HepG2 (cell line): ENCODE measurements around the gene SIK3. TPM values are rescaled to one million over a fixed set of nuclear protein-coding genes. Genes with fewer than 3 reads are reported as not detected.
A peak's percentile ranks its signal among the peaks of the same experiment; 100 is the strongest.

ENCODE experiments used
- ATRX ChIP-seq: sonication (generic); formaldehyde crosslinking; IDR thresholded peaks from 2 replicates; pipeline ENCODE4 v1.4.0; 2020; ENCODE audit warnings: missing genetic modification reagents, borderline replicate concordance
- CENPT ChIP-seq: sonication (generic); formaldehyde crosslinking; IDR thresholded peaks from 2 replicates; pipeline ENCODE4 v1.8.0; 2022; ENCODE audit warnings: low read depth, mild to moderate bottlenecking, moderate library complexity, missing genetic modification reagents
- GRHL1 ChIP-seq: sonication (generic); formaldehyde crosslinking; conservative IDR thresholded peaks from 2 replicates; pipeline ENCODE4 v1.8.0; 2022; ENCODE audit warnings: missing genetic modification reagents
- KLF11 ChIP-seq: IDR thresholded peaks from 2 replicates; pipeline ENCODE4 v1.6.1; 2016; ENCODE audit warnings: missing compliant biosample characterization
- KMT2A ChIP-seq: sonication (generic); formaldehyde crosslinking; IDR thresholded peaks from 2 replicates; pipeline ENCODE4 v1.4.0; 2020; ENCODE audit warnings: missing genetic modification reagents
- MTF1 ChIP-seq: sonication (generic); formaldehyde crosslinking; IDR thresholded peaks from 2 replicates; pipeline ENCODE4 v1.5.0; 2020; ENCODE audit warnings: missing genetic modification reagents
- MXI1 ChIP-seq: IDR thresholded peaks from 3 replicates; pipeline ENCODE4 v1.6.1; 2012; ENCODE audit warnings: low read depth, low read length, inconsistent platforms, borderline replicate concordance
- MYNN ChIP-seq: sonication (generic); formaldehyde crosslinking; IDR thresholded peaks from 2 replicates; pipeline ENCODE4 v1.4.0; 2020; ENCODE audit warnings: mild to moderate bottlenecking, low read depth, missing genetic modification reagents
- PHB2 ChIP-seq: fragments of 450-650 bp; IDR thresholded peaks from 2 replicates; pipeline ENCODE4 v1.6.1; 2018; ENCODE audit not compliant: partially characterized antibody
- PLSCR1 ChIP-seq: sonication (generic); formaldehyde crosslinking; IDR thresholded peaks from 2 replicates; pipeline ENCODE4 v1.5.0; 2020; ENCODE audit warnings: missing genetic modification reagents, mild to moderate bottlenecking, borderline replicate concordance
- TBX3 ChIP-seq: fragments of 450-650 bp; IDR thresholded peaks from 2 replicates; pipeline ENCODE4 v1.6.1; 2017; ENCODE audit warnings: antibody characterized with exemption, mild to moderate bottlenecking, inconsistent platforms, borderline replicate concordance
- ZFYVE20 ChIP-seq: sonication (generic); formaldehyde crosslinking; IDR thresholded peaks from 2 replicates; pipeline ENCODE4 v1.8.0; 2023; ENCODE audit warnings: low read depth, mild to moderate bottlenecking, moderate library complexity, missing genetic modification reagents, borderline replicate concordance
- ZMYM4 ChIP-seq: sonication (generic); formaldehyde crosslinking; IDR thresholded peaks from 2 replicates; pipeline ENCODE4 v1.8.1; 2023; ENCODE audit warnings: mild to moderate bottlenecking, missing genetic modification reagents
- ZNF138 ChIP-seq: sonication (generic); formaldehyde crosslinking; IDR thresholded peaks from 2 replicates; pipeline ENCODE4 v1.5.0; 2020; ENCODE audit warnings: mild to moderate bottlenecking, low read depth, missing genetic modification reagents
- ZNF260 ChIP-seq: sonication (generic); formaldehyde crosslinking; IDR thresholded peaks from 2 replicates; pipeline ENCODE4 v1.4.0; 2020; ENCODE audit warnings: missing genetic modification reagents, low read depth, mild to moderate bottlenecking, borderline replicate concordance
- ZNF280D ChIP-seq: sonication (generic); formaldehyde crosslinking; IDR thresholded peaks from 2 replicates; pipeline ENCODE4 v1.5.1; 2020; ENCODE audit warnings: mild to moderate bottlenecking, missing genetic modification reagents
- ZNF44 ChIP-seq: sonication (generic); formaldehyde crosslinking; IDR thresholded peaks from 2 replicates; pipeline ENCODE4 v1.5.1; 2020; ENCODE audit warnings: mild to moderate bottlenecking, missing genetic modification reagents
- polyA plus RNA-seq, 8 experiments: library from polyadenylated mRNA; depleted of rRNA in 3 of 8; stranded (reverse) in 7 of 8; unstranded in 1 of 8; fragments of >200 nt; fragmentation: Illumina TruSeq in 4 of 8; extraction: Trizol in 4 of 8; gene quantifications; 2 replicates each; pipeline versions ENCODE4 v1.2.1 to v1.2.3, GENCODE V29; 2011 to 2016; ENCODE audit warnings: low read depth in 4 of 8, missing spikeins in 1 of 8, mixed read lengths in 1 of 8; ENCODE audit not compliant: insufficient read depth in 1 of 8
- total RNA-seq, 5 experiments: library from RNA; depleted of rRNA; stranded (reverse); fragments of >200 nt; fragmentation: Illumina TruSeq; extraction: Trizol; gene quantifications; 2 replicates each; pipeline ENCODE4 v1.2.3, GENCODE V29; 2016; ENCODE audit warnings: low read depth in 1 of 5
- TF ChIP-seq, protein P1 (sequence below): sonication (generic); formaldehyde crosslinking; IDR thresholded peaks from 2 replicates; pipeline ENCODE4 v1.8.1; 2022; ENCODE audit warnings: mild to moderate bottlenecking, missing genetic modification reagents
- TF ChIP-seq, protein P2 (sequence below): sonication (generic); formaldehyde crosslinking; IDR thresholded peaks from 2 replicates; pipeline ENCODE4 v1.8.1; 2023; ENCODE audit warnings: missing genetic modification reagents, inconsistent platforms, borderline replicate concordance

SIK3 gene
- total and polyA plus RNA-seq, 2 of the 13 experiments (the other 11 are each of a cell fraction or from before 2014, with no cell fraction given): 5.7 to 9.8 TPM

DNA sequence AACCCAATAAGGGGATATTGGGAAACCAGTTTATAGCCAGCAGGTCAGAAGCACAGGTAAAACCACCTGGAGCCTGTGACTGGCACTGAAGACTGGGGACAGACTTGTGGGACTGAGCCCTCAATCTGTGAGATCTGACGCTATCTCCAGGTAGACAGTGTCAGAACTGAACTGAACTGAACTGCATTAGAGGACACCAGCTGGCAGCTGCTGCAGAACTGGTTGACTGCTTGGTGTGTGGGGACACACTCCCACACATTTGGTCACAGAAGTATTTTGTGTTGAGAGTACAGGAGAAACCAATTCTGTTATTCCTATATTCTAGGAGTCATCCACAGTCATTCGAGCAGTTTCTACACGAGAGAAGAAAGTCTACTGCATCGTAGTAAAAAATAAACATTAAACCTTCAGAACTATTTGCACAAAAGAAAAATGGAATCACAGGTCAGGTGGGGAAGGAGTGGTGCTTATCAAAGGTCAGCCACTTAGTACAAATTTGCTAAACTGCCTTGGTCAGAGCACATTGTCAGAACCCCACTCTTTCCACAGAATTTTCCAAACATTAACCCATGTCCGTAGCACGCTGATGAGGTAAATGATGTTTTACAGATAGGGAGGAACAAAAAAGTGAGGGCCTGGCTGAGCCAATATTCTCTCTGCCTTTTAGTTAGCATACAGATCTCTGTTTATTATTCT, 77.2 kb downstream of the SIK3 start (continued):
- TF ChIP-seq TBX3 (peak; percentile 67; the same call in 1 of the 2 replicates), GRHL1 (no peak), ZNF138 (no peak), MYNN (CRISPR knock-in tag) (no peak), ZNF44 (no peak), CENPT (no peak), ZFYVE20 (CRISPR knock-in tag) (no peak), ZMYM4 (CRISPR knock-in tag) (peak; percentile 75), MXI1 (no peak), KMT2A (CRISPR knock-in tag) (no peak), ATRX (CRISPR knock-in tag) (no peak), PLSCR1 (CRISPR knock-in tag) (no peak), KLF11 (CRISPR knock-in tag) (peak; percentile 24; the same call in 1 of the 2 replicates), PHB2 (no peak), ZNF280D (CRISPR knock-in tag) (no peak), ZNF260 (CRISPR knock-in tag) (no peak), MTF1 (no peak)
- TF ChIP-seq, protein P1, sequence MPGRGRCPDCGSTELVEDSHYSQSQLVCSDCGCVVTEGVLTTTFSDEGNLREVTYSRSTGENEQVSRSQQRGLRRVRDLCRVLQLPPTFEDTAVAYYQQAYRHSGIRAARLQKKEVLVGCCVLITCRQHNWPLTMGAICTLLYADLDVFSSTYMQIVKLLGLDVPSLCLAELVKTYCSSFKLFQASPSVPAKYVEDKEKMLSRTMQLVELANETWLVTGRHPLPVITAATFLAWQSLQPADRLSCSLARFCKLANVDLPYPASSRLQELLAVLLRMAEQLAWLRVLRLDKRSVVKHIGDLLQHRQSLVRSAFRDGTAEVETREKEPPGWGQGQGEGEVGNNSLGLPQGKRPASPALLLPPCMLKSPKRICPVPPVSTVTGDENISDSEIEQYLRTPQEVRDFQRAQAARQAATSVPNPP: peak; percentile 59; the same call in 1 of the 2 replicates
- TF ChIP-seq, protein P2, sequence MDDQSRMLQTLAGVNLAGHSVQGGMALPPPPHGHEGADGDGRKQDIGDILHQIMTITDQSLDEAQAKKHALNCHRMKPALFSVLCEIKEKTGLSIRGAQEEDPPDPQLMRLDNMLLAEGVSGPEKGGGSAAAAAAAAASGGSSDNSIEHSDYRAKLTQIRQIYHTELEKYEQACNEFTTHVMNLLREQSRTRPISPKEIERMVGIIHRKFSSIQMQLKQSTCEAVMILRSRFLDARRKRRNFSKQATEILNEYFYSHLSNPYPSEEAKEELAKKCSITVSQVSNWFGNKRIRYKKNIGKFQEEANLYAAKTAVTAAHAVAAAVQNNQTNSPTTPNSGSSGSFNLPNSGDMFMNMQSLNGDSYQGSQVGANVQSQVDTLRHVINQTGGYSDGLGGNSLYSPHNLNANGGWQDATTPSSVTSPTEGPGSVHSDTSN (CRISPR knock-in tag): no peak
